Right hindlimb (tissue), 1 donor: Measurements from ENCODE around the gene STUM.
"Not testable (repeated sequence)": the region's sequence is repeated elsewhere in the genome, so short reads cannot be mapped to it uniquely, and the experiment has no call there.

ENCODE experiments used
- DNase-seq: peaks from one replicate; pipeline ENCODE4 v3.0.0-alpha.2; 2018

The STUM gene

GRCh38 chr1:226606311-226607267 is 58.0 kb downstream of the STUM start:
- DNase-seq = no peak

- no peak for DNase-seq
Observed at GRCh38 chr1:226607268-226607660, 58.7 kb downstream of the STUM start.

GRCh38 chr1:226607821-226608220 is 59.3 kb downstream of the STUM start:
- no peak for DNase-seq

- DNase-seq = peak; percentile 71
Observed at GRCh38 chr1:226608699-226609505, 60.3 kb downstream of the STUM start.

GRCh38 chr1:226609836-226610455 is 61.4 kb downstream of the STUM start:
- DNase-seq = no peak

GRCh38 chr1:226610671-226611070 is 62.1 kb downstream of the STUM start:
- no peak for DNase-seq

GRCh38 chr1:226611301-226611700 is 62.7 kb downstream of the STUM start:
- no peak for DNase-seq

GRCh38 chr1:226611980-226612379 is 63.4 kb downstream of the STUM start:
- DNase-seq = not testable (repeated sequence)

GRCh38 chr1:226615876-226616275 is 67.3 kb downstream of the STUM start:
- no peak for DNase-seq

- DNase-seq = no peak
Observed at GRCh38 chr1:226616636-226617035, 68.1 kb downstream of the STUM start.

- no peak for DNase-seq
Observed at GRCh38 chr1:226617109-226617508, 68.5 kb downstream of the STUM start.

- DNase-seq = not testable (repeated sequence)
Observed at GRCh38 chr1:226617719-226618118, 69.2 kb downstream of the STUM start.

GRCh38 chr1:226618380-226618779 is 69.8 kb downstream of the STUM start:
- no peak for DNase-seq

- DNase-seq = no peak
Observed at GRCh38 chr1:226619031-226619430, 70.5 kb downstream of the STUM start.

- DNase-seq = no peak
Observed at GRCh38 chr1:226622012-226622411, 73.4 kb downstream of the STUM start.

GRCh38 chr1:226624526-226624925 is 76.0 kb downstream of the STUM start:
- DNase-seq = peak; percentile 11

- DNase-seq = peak; percentile 12
Observed at GRCh38 chr1:226625326-226625725, 76.8 kb downstream of the STUM start.

- DNase-seq = peak; percentile 20
Observed at GRCh38 chr1:226625832-226626576, 77.4 kb downstream of the STUM start.

- peak; percentile 76 for DNase-seq
Observed at GRCh38 chr1:226626577-226626956, 78.0 kb downstream of the STUM start.

GRCh38 chr1:226627050-226627755 is 78.6 kb downstream of the STUM start:
- DNase-seq = peak; percentile 13

- peak; percentile 27 for DNase-seq
Observed at GRCh38 chr1:226627924-226628611, 79.5 kb downstream of the STUM start.
